Sigmoid colon (tissue), 7 donors: ENCODE data around the gene PRXL2B. TPM values are rescaled to one million over a fixed set of nuclear protein-coding genes. Genes with fewer than 3 reads are reported as not detected.

Source experiments
- DNase-seq: peaks from one replicate; pipeline ENCODE4 v3.0.0-alpha.2; 2019
- H3K27ac ChIP-seq, 4 donors: fragments of 200-600 bp; sonication (generic); one replicate each; pipeline ENCODE4 v1.5.1; 2016 to 2019; ENCODE audit warnings: mild to moderate bottlenecking in 1 of 4
- H3K27me3 ChIP-seq, 3 donors: fragments of 200-600 bp; sonication (generic); one replicate each; pipeline ENCODE4 v1.5.1; 2019; ENCODE audit warnings: mild to moderate bottlenecking in 1 of 3
- H3K36me3 ChIP-seq, 4 donors: fragments of 200-600 bp; sonication (generic); one replicate each; pipeline ENCODE4 v1.5.1; 2016 to 2019
- H3K4me1 ChIP-seq, 4 donors: fragments of 200-600 bp; sonication (generic); one replicate each; pipeline ENCODE4 v1.5.1; 2017 to 2019
- H3K4me3 ChIP-seq, 4 donors: fragments of 200-600 bp; sonication (generic); one replicate each; pipeline ENCODE4 v1.5.1; 2017 to 2019; ENCODE audit warnings: mild to moderate bottlenecking in 2 of 4, moderate library complexity in 1 of 4
- H3K9me3 ChIP-seq, 4 donors: fragments of 200-600 bp in 3 of 4; sonication (generic) in 3 of 4; one replicate each; pipeline versions ENCODE4 v1.5.1 to v1.6.1; 2013 to 2019
- CTCF ChIP-seq, 4 experiments: fragments of 450-650 bp in 3 of 4; fragments of 200-600 bp in 1 of 4; IDR thresholded peaks; one replicate each; pipeline ENCODE4 v1.5.1; 2016 to 2019; ENCODE audit warnings: antibody characterized with exemption in 4 of 4, mild to moderate bottlenecking in 3 of 4, moderate library complexity in 2 of 4
- EP300 ChIP-seq, 4 donors: sonication (generic); formaldehyde crosslinking; IDR thresholded peaks; one replicate each; pipeline ENCODE4 v1.6.1; 2017; ENCODE audit warnings: antibody characterized with exemption in 4 of 4
- POLR2A ChIP-seq, 2 donors: fragments of 450-650 bp; IDR thresholded peaks; one replicate each; pipeline ENCODE4 v1.6.1; 2016; ENCODE audit warnings: antibody characterized with exemption in 2 of 2, mild to moderate bottlenecking in 2 of 2, moderate library complexity in 2 of 2
- POLR2AphosphoS5 ChIP-seq, 4 donors: sonication (generic); formaldehyde crosslinking; IDR thresholded peaks; one replicate each; pipeline ENCODE4 v1.6.1; 2017; ENCODE audit warnings: antibody characterized with exemption in 4 of 4
- WGBS, 2 donors: extraction: QIAGEN DNeasy Blood & Tissue Kit; methylation state at CpG; one replicate each; pipeline ENCODE4 v1.1.7; 2013; 5-methylcytosine and 5-hydroxymethylcytosine counted together
- intact Hi-C: fragments of 100-400 bp; cut with DNase I; formaldehyde crosslinking; loops from one replicate; pipeline ENCODE4 v1.15.1; 2023
- polyA plus RNA-seq, 3 donors: library from polyadenylated mRNA; stranded (reverse); fragments of 200-250 nt; gene quantifications; one replicate each; pipeline ENCODE4 v1.2.3, GENCODE V29; 2013
- total RNA-seq, 4 donors: library from RNA; depleted of rRNA; stranded (reverse); fragments of >200 nt; gene quantifications; one replicate each; pipeline ENCODE4 v1.1.0, GENCODE V29; 2016
- donor health status: healthy with polysubstance abuse.
- donor health status: Bipolar disorder and iron deficiency.
- donor health status: healthy.

PRXL2B gene
- total and polyA plus RNA-seq, 7 donors, result 8.6 to 53.2 (median 18.2) TPM

GRCh38 chr1:2627746-2628145, 41.2 kb downstream of the PRXL2B start:
- TF ChIP-seq EP300 (IDR thresholded peaks at IDR 0.05) (no peak), POLR2A (IDR thresholded peaks at IDR 0.05) (no peak), CTCF (IDR thresholded peaks at IDR 0.05) (no peak), POLR2AphosphoS5 (IDR thresholded peaks at IDR 0.05) (no peak)
- Histone ChIP-seq H3K36me3 (no peaks in the 10 kb centered on the region), H3K27ac (no peak overlapping the region), H3K4me1 (peaks cover 0 to 11% (median 6%) of the 10 kb centered on the region in 4 donors), H3K27me3 (peaks cover 36 to 78% (median 46%) of the 10 kb centered on the region in 3 donors), H3K9me3 (no peaks in the 10 kb centered on the region), H3K4me3 (no peak overlapping the region)
- intact Hi-C loops, result no loop called here
- no peak for DNase-seq
- WGBS, 2 donors, result 17 to 35% methylated on average over 6 of the region's 6 CpGs

- Histone ChIP-seq H3K36me3 (no peaks in the 10 kb centered on the region), H3K4me1 (peaks cover 0 to 11% (median 6%) of the 10 kb centered on the region in 4 donors), H3K27ac (no peak overlapping the region), H3K27me3 (peaks cover 42 to 84% (median 53%) of the 10 kb centered on the region in 3 donors), H3K4me3 (no peak overlapping the region), H3K9me3 (no peaks in the 10 kb centered on the region)
- intact Hi-C loops, result no loop called here
- WGBS, 2 donors, result 4 to 10% methylated on average over 46 of the region's 46 CpGs
- TF ChIP-seq CTCF (IDR thresholded peaks at IDR 0.05), result no peak
- no peak for TF ChIP-seq POLR2A (IDR thresholded peaks at IDR 0.05)
- no peak for TF ChIP-seq POLR2AphosphoS5 (IDR thresholded peaks at IDR 0.05)
- no peak for TF ChIP-seq EP300 (IDR thresholded peaks at IDR 0.05)
- DNase-seq, result no peak
These were observed 41.8 kb downstream of the PRXL2B start for GRCh38 chr1:2628191-2628932.

GRCh38 chr1:2628933-2629626, 42.5 kb downstream of the PRXL2B start:
- Histone ChIP-seq H3K27me3 (peaks cover 46 to 91% (median 60%) of the 10 kb centered on the region in 3 donors), H3K27ac (no peak overlapping the region), H3K9me3 (no peaks in the 10 kb centered on the region), H3K36me3 (no peaks in the 10 kb centered on the region), H3K4me3 (no peak overlapping the region), H3K4me1 (peaks cover 0 to 11% (median 6%) of the 10 kb centered on the region in 4 donors)
- intact Hi-C loops, result no loop called here
- TF ChIP-seq EP300 (IDR thresholded peaks at IDR 0.05) (no peak), CTCF (IDR thresholded peaks at IDR 0.05) (no peak), POLR2A (IDR thresholded peaks at IDR 0.05) (no peak), POLR2AphosphoS5 (IDR thresholded peaks at IDR 0.05) (no peak)
- WGBS, 2 donors, result 6% methylated on average over 64 of the region's 64 CpGs
- DNase-seq, result no peak

GRCh38 chr1:2629627-2630497, 43.3 kb downstream of the PRXL2B start:
- intact Hi-C loops, result no loop called here

More at GRCh38 chr1:2629627-2630497, 43.3 kb downstream of the PRXL2B start:
- Histone ChIP-seq H3K9me3 (no peaks in the 10 kb centered on the region), H3K4me1 (peaks cover 0 to 11% (median 6%) of the 10 kb centered on the region in 4 donors), H3K27me3 (peaks cover 48 to 90% (median 65%) of the 10 kb centered on the region in 3 donors), H3K4me3 (no peak overlapping the region), H3K36me3 (no peaks in the 10 kb centered on the region), H3K27ac (no peak overlapping the region)
- DNase-seq, result no peak
- TF ChIP-seq EP300 (IDR thresholded peaks at IDR 0.05) (no peak), POLR2AphosphoS5 (IDR thresholded peaks at IDR 0.05) (no peak), POLR2A (IDR thresholded peaks at IDR 0.05) (no peak), CTCF (IDR thresholded peaks at IDR 0.05) (no peak)
- 89 to 92% methylated on average over 23 of the region's 23 CpGs for WGBS, 2 donors
